PC-9 (cell line): Measurements from ENCODE around the gene AADAC.

ENCODE experiments used
- EZH2 ChIP-seq: fragments of 200-600 bp; sonication (generic); IDR thresholded peaks from 2 replicates; pipeline ENCODE4 v1.8.0; 2017; ENCODE audit warnings: antibody characterized with exemption, low read depth
- TF ChIP-seq, protein P1 (sequence below): fragments of 200-600 bp; sonication (generic); conservative IDR thresholded peaks from 2 replicates; pipeline ENCODE4 v1.6.1; 2017; ENCODE audit warnings: mixed run types, antibody characterized with exemption, mild to moderate bottlenecking, moderate library complexity

DNA sequence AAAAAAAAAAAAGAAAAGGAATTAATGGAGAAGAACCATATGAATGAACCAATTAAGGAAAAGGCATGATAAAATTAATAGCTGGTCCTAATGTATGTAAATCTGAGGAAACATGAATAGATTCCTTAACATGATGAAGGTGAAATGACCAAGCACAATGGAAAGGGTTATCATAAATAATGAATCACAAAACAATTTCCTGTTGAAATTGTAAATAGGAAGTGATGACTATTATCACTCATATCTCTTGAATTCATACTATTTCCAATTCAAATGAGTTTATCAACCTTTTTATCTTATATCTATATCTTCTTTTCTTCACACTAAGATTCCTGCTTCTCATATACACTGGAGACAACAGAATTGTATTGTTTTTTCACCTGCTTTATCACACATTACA lies 48.2 kb upstream of the AADAC start:
- TF ChIP-seq, protein P1, sequence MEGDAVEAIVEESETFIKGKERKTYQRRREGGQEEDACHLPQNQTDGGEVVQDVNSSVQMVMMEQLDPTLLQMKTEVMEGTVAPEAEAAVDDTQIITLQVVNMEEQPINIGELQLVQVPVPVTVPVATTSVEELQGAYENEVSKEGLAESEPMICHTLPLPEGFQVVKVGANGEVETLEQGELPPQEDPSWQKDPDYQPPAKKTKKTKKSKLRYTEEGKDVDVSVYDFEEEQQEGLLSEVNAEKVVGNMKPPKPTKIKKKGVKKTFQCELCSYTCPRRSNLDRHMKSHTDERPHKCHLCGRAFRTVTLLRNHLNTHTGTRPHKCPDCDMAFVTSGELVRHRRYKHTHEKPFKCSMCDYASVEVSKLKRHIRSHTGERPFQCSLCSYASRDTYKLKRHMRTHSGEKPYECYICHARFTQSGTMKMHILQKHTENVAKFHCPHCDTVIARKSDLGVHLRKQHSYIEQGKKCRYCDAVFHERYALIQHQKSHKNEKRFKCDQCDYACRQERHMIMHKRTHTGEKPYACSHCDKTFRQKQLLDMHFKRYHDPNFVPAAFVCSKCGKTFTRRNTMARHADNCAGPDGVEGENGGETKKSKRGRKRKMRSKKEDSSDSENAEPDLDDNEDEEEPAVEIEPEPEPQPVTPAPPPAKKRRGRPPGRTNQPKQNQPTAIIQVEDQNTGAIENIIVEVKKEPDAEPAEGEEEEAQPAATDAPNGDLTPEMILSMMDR = no peak
- no peak for TF ChIP-seq EZH2
